ENCODE measurements around the gene METRNL.

- TF ChIP-seq CTCF (conservative IDR thresholded peaks at IDR 0.05; ENCODE audit: low read length), result no peak
- no peak for TF ChIP-seq EZH2phosphoT487 (IDR thresholded peaks at IDR 0.05; ENCODE audit: borderline replicate concordance, low read depth, low read length)
Measured at GRCh38 chr17:83080579-83080857, 1.1 kb downstream of the METRNL start.

Data from OCI-LY7 (cell line).